A172 (cell line): ENCODE data around the gene MYRIP. TPM values are rescaled to one million over a fixed set of nuclear protein-coding genes. Genes with fewer than 3 reads are reported as not detected.
"Not testable (repeated sequence)": the region's sequence is repeated elsewhere in the genome, so short reads cannot be mapped to it uniquely, and the experiment has no call there.

Experiments
- DNase-seq: peaks from one replicate; pipeline ENCODE4 v3.0.0-alpha.2; 2015; ENCODE audit warnings: low spot score
- total RNA-seq: library from RNA; depleted of rRNA; stranded (reverse); fragments of >200 nt; shearing (Covaris generic); gene quantifications from 2 replicates; pipeline ENCODE4 v1.2.3, GENCODE V29; 2014

Gene MYRIP
- total RNA-seq, 1 experiment from 2014 or later = not detected

DNA sequence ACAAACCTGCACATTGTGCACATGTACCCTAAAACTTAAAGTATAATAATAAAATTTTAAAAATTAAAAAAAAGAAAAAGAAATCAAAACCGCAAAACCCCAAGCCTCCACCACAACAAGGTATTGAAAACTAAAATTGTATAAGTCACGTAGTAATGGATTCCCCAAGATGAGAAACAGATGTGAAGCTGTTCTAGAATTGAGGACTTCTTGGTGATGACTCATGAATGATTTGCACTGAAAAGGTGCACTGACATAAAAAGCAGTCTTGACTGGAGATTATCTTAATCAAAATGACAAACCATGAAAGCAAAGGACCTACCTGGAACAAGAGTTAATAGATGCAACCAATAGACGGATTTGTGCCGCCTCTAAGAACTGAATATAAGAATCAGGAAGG, 225.8 kb downstream of the MYRIP start:
- no peak for DNase-seq

DNA sequence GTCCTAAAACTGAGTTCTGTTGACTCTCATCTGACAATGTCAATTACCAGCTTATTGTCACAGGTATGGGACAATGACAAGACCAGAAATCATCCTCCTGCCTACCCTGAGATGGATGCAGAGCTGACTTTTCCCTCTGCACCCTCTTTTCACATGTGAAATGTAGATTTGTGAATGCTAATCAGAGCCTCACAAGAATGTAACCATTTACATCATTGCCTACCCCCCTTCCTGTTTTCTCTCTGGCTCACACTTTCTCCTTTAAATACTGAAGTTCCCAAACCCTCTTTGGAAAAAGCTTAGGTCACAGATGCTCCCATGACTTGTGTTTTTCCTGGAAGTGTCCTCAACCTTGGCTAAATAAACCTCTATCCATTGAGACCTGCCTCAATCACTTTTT, 228.2 kb downstream of the MYRIP start:
- DNase-seq = no peak

GRCh38 chr3:40042752-40043443, 233.5 kb downstream of the MYRIP start:
- DNase-seq = no peak

DNA sequence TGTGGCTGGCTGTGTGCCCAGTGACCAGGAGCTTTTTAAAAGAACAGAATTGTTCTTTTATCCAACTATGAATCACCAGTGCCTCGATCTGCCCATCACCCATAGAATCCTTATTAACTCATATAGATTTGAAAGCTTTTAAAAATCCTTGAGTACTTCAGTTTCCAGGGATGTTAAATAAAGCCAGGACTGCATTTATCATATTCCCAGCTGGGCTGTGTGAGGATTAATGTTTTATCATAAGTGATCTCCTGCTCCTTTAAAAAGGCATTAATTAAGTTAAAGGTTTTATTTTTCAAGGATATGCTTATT, 234.0 kb downstream of the MYRIP start:
- DNase-seq = peak; percentile 5

- DNase-seq = peak; percentile 5
These were observed 235.1 kb downstream of the MYRIP start for GRCh38 chr3:40044487-40044886.

- no peak for DNase-seq
These were observed 235.6 kb downstream of the MYRIP start for GRCh38 chr3:40045051-40045450.

GRCh38 chr3:40046149-40046548, 236.7 kb downstream of the MYRIP start:
- DNase-seq = no peak

- no peak for DNase-seq
These were observed 238.0 kb downstream of the MYRIP start for GRCh38 chr3:40047406-40047805.

- DNase-seq = no peak
These were observed 244.3 kb downstream of the MYRIP start for GRCh38 chr3:40053663-40054062.

DNA sequence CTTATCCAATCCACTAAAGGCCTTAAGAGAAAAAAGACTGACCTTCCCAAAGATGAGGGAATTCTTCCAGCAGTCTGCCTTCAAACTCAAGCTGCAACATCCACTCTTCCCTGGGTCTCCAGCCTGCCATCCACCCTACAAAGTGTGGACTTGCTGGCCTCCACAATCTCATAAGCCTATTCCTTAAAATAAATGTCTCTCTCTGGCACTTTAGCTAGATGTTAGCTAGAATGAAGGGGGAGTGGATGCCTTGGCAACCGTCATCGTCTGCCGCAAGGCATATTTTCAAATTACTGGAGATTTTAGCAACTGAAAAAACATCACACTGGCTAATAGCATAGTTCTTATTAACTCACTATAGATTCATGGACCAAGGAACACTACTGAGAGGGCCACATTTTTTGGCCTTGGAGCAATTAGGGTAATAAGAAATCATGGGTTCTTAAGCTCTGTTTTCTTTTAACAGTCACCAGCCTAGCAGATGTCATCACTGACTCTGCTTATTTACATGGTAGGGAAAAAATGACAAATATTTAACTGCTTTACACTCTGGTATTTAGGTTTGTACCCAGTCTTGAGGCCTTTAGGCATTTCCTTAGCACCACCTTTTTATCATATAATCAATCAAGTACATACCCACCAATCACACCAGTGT, 245.3 kb downstream of the MYRIP start:
- DNase-seq = no peak

DNA sequence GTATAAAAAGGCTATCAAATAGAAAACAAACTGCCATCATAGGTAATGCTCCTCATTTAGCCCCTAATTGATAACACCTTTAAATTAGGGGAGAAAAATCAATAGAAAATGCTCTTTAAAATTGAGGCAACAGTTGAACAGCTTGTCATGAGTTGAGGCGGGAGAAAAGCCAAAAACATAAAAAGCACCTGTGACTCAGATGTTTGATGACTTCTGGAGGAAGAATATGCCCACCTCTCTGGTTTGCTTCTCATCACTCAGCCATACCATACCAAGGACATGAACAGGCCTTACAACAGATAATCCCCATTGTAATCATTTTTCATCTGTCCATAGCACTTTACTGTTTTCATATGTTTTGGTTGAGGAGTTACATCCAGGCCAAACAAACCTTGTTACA, 246.0 kb downstream of the MYRIP start:
- no peak for DNase-seq

GRCh38 chr3:40055956-40056355, 246.5 kb downstream of the MYRIP start:
- no peak for DNase-seq

DNA sequence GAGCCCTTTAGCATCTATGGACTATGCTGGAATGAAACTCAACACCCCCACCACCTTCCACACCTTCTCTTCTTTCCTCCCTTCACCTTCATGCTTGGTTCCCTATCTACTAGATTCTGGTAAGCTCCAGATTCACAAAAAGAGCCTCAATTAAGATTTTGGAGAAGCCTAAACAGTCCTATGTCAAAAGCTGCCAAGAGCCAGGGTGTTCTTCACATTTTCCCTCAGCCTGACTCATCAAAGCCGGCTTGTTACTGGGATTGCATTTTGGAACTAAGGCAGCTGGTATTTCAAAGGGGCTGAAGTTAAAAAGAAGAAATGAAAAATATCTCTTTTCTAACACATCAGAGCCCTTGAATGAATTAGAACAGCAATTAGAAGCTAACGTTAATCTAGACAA, 247.7 kb downstream of the MYRIP start:
- no peak for DNase-seq

GRCh38 chr3:40057786-40058185, 248.4 kb downstream of the MYRIP start:
- DNase-seq = no peak

- no peak for DNase-seq
These were observed 259.2 kb downstream of the MYRIP start for GRCh38 chr3:40068636-40069035.

DNA sequence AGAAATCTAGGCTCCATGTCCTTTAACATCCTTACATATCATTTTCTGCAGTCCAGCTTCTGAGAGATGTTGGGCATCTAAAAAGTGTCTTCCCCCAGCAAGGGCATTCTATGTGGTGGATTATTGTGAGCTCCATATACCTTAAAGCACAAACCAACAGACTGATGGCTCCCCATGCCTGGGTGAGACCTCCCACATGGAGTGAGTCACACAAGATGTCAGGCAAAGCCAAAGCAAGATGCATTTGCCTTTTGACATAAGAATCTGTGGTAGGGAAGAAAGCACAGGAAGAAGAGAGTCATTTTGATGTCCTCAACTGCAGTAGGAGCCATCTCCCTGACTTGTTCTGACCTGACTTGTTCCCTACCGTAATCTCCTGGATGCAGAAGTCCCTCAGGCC, 261.4 kb downstream of the MYRIP start:
- no peak for DNase-seq

DNA sequence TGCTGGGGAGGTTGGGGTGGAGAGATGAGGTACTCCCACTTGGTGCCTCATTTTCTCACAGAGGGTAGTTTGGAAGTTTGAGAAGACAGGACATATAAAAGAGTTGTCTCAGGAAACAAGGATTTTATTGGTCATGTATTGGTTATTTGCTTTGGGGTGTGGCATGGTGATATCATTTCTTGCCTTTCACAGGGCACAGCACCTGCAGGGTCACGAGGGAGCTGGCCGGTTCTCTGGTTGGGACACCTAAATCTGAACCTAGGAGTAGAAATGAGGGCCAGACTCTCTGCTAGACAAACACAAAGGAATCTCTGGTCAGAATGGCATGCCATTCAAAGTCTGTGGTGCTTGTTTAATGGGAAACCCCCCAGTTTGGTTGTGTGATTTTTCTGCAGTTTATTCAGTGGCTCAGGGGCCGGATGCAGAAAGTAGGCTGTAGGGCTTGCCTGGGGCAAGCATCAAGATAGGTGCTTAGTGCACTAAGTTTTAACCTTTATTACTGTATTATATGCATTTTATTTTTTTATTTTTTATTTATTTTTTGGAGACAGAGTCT, 262.4 kb downstream of the MYRIP start:
- no peak for DNase-seq

GRCh38 chr3:40073310-40074007, 264.1 kb downstream of the MYRIP start:
- no peak for DNase-seq

- DNase-seq = not testable (repeated sequence)
These were observed 267.7 kb downstream of the MYRIP start for GRCh38 chr3:40077139-40077538.

- DNase-seq = not testable (repeated sequence)
These were observed 268.6 kb downstream of the MYRIP start for GRCh38 chr3:40077828-40078492.

- DNase-seq = no peak
These were observed 269.2 kb downstream of the MYRIP start for GRCh38 chr3:40078590-40078989.

DNA sequence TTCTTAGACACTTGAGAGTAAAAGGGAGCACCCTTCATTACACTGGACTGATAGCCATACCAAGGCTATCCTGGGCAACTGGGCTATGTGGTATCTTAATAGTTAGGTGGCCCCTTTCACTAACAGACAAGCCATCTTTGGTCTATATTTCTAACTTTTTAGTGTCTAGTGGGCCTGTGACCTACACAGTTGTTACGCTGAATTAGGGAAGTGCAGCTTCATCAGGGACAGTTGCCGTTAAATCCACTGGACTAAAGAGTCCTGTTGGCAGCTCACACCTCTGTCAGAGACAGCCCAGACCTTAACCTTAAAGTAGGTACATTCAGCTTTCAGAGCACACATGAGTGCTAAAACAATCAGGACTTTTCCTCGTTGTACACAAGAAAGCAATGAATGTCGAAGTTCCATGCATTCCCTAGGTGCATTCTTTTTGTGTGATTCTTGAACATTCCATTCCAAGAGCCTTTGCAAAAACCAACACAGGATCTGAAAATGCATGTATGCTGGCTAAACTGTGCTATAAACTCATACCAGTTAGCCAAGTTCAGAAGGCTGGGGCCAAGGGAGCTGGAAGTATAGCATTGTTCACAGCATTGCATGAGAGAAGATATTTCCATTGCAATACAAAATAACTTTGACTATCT, 269.9 kb downstream of the MYRIP start:
- DNase-seq = no peak
